ENCODE measurements around the gene WDR90.
"Not testable (repeated sequence)": the region's sequence is repeated elsewhere in the genome, so short reads cannot be mapped to it uniquely, and the experiment has no call there.

The WDR90 gene

GRCh38 chr16:677316-678190 lies 28.4 kb downstream of the WDR90 start:
- no peak for DNase-seq

- no peak for DNase-seq
Observed at GRCh38 chr16:678209-678857, 29.2 kb downstream of the WDR90 start.

GRCh38 chr16:678858-679813 lies 30.0 kb downstream of the WDR90 start:
- peak; percentile 85 for DNase-seq

- peak; percentile 94 for DNase-seq
Observed at GRCh38 chr16:679814-680624, 30.9 kb downstream of the WDR90 start, which contains the start of gene STUB1. STUB1 (plus strand) TSS chr16:680410; CDS start chr16:680526, 116 bp downstream.

- DNase-seq, result no peak
Observed at GRCh38 chr16:680625-680945, 31.4 kb downstream of the WDR90 start.

- no peak for DNase-seq
Observed at GRCh38 chr16:680967-681745, 32.0 kb downstream of the WDR90 start.

- no peak for DNase-seq
Observed at GRCh38 chr16:681746-682427, 32.7 kb downstream of the WDR90 start.

- DNase-seq, result no peak
Observed at GRCh38 chr16:682493-683395, 33.6 kb downstream of the WDR90 start.

GRCh38 chr16:683396-684070 lies 34.4 kb downstream of the WDR90 start:
- DNase-seq, result no peak

- peak; percentile 98 for DNase-seq
Observed at GRCh38 chr16:684071-684794, 35.1 kb downstream of the WDR90 start, which contains the start of gene JMJD8. JMJD8 (minus strand) TSS chr16:684334; CDS start chr16:684319, 15 bp downstream.

- DNase-seq, result no peak
Observed at GRCh38 chr16:684961-685696, 36.0 kb downstream of the WDR90 start.

GRCh38 chr16:685967-686366 lies 36.8 kb downstream of the WDR90 start:
- DNase-seq, result no peak

- DNase-seq, result no peak
Observed at GRCh38 chr16:686459-687260, 37.5 kb downstream of the WDR90 start.

GRCh38 chr16:687499-687898 lies 38.3 kb downstream of the WDR90 start:
- DNase-seq, result no peak

- DNase-seq, result no peak
Observed at GRCh38 chr16:689175-689897, 40.2 kb downstream of the WDR90 start.

GRCh38 chr16:691242-691641 lies 42.1 kb downstream of the WDR90 start:
- DNase-seq, result not testable (repeated sequence)
